HL-60/S4 treated with retinoic acid at 250 ng/mL for 4 days and 3 days (cell line): ENCODE measurements around the gene FCHO2.

Experiments used
- in situ Hi-C: fragments of 300-500 bp; cut with MboI; formaldehyde crosslinking; loops from 2 replicates; pipeline ENCODE4 v1.7.0; 2022; ENCODE audit warnings: low sequenced_read_pairs

The FCHO2 gene

DNA sequence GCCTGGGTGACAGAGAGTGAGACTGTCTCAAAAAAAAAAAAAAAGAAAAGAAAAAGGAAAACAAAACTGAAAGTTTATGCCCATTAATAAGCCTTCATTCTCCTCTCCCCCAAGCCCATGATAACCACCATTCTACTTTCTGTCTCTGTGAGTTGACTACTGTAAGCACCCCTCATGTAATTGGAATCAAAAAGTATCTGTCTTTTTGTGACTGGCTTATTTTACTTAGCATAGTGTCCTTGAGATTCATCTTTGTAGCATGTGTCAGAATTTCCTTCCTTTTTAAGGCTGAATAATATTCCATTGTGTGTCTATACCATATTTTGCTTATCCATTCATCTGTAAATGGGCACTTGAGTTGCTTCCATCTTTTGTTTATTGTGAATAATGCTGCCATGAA is 150.5 kb downstream of the FCHO2 start:
- in situ Hi-C loops: no loop called here

DNA sequence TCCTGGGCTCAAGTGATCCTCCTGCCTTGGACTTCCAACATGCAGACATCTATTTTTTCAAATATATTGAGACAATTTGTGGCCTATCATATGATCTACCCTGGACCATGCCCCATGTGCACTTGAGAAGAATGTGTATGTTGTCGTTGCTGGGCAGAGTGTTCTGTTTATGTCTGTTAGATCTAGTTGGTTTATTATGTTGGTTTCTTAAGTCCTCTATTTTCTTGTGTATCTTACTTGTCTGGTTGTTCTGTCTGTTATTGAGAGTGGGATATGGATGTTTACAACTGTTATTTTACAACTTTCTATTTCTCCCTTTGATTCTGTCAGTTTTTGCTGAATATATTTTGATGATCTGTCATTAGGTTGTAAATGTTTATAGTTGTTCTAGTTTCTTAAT is 154.3 kb downstream of the FCHO2 start:
- in situ Hi-C loops: no loop called here

DNA sequence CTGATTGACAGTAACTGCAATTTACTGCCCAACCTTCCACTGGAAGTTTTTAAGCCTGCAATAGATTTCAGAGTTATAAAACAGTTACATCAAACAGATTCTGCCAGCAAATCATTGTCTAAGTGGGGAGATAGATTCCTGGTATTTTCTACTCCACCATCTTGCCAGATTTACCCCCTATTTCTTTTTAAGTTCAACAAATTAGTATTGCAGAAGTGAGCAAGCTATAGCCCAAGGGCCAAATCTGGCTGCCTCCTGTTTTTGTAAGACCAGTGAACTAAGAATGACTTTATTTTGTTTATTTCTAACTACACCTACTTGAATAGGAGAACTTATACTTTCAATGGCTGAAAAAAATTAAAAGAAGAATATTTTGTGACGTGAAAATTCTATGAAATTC is 155.7 kb downstream of the FCHO2 start:
- in situ Hi-C loops: no loop called here

DNA sequence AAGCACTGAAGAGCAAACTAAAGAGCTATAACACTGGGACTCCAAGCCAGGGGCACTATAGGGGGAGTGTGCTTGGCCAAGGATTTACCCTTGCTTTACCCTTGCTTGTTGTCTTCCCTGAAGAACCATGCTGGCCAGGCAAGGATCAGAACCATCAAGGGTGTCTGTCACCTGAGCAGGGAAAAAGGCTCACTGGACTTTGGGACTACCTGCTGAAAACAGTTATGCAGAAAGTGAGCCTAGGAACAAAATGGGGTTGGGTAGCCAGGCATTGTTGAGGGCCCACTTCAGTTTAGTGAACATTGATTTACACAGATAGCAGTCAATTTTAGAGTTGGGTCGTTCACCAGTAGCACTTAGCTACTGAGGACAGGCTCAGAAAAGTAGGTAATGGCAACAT is 156.5 kb downstream of the FCHO2 start:
- in situ Hi-C loops: no loop called here

DNA sequence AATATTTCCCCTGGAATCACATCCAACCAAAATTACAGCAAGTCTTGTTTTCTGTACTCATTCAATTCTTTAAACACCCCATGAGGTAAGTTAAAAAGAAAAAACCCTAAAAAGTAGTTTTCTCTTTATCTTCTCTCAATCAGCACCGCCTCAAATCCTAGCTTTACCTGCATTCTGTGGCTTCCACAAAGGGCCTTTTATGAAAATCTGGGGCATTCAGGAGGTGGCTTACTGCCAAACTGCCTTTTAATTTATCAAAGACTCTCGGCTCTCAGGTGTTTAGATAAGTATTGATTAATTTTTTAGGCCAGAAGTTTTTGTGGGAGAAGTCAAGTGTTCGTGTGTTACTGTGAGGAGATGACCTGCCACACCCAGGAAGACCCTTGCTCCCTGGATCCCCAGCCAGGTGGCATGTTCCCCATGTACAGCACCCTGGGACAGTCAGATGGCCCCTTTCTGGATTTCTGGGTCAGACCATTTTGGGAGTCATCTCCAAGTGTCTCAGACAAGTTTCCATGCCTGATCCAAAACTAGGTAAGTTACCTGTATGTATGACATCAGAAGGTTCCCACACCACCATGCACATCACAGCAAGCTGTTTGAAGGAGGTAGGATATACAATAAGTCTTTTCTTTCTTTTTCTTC is 158.3 kb downstream of the FCHO2 start:
- in situ Hi-C loops: no loop called here

DNA sequence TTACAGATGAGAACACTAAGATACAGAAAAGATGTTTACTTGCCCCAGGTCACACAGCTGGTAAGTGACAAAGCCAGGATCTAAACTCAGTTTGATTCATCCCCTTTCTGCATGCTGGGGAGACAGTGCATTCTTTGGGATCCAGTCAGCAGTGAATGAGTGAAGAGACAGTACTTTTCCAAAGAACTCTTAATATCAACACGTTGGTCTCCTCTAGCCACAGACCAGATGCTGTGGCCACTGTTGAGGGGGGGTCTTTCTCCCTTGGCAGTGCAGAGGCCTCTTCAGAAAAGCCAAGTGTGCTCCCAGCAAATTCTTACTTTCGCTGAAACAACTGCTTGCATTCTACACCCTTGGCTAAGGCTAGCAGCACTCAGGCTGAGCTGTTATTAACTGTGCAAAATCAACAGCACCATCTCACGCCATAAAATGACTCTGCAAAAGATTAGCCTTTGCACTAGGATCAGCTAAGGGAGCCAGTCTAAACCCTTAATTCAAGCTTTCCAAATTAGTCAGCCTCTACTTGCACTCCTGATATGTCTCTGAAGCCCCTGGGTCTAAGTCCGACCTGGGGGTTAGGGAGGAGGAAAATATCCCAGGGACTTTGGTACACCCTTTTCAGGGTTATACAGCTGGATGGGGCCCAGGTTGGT is 159.7 kb downstream of the FCHO2 start:
- in situ Hi-C loops: no loop called here

DNA sequence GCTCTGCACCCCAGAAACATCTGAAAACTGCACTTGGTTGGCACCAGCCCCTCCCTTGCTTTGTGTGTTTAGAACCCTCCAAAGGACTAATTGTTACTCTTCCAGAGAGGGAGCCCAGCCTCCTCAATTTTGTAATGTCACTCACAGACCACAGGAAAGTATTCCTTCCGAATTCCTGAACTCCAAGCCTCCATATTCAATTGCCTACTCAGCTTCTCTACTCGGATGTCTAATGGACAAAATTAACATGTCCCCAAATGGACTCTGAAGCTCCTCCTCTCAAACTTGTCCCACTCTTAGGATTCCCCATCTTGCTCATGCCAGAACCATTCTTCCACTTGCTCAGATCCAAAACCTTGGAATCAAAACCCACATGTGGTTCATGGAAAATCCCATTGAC is 160.7 kb downstream of the FCHO2 start:
- in situ Hi-C loops: no loop called here

DNA sequence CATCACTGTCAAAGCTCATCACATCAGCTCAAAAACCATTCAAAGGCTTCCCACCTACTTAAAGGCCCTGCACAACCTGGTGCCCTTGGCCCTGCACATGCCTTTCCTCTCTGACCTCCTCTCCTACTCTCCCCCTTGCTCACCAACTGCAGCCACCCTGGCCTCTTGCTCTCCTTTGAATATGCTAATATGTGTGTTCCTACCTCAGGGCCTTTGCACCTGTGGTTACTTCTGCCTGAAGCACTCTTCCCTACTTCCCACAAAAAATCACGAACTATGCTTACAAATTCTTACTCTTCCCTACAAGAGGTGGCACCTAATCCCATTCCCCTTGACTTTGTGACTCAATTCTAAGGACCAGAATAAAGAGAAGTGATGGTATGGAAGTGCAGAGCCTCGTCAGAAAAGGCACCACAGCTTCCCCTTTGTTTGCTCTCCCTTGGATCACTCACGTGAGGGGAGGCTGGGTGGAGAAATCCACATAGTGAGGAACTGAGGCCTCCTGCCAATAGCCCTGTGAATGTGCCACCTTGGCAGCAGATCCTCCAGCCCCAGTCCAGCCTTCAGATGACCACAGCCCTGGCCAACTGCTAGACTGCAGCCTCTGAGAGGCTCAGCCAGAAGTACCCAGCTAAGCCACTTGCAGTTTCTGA is 161.4 kb downstream of the FCHO2 start:
- in situ Hi-C loops: no loop called here

DNA sequence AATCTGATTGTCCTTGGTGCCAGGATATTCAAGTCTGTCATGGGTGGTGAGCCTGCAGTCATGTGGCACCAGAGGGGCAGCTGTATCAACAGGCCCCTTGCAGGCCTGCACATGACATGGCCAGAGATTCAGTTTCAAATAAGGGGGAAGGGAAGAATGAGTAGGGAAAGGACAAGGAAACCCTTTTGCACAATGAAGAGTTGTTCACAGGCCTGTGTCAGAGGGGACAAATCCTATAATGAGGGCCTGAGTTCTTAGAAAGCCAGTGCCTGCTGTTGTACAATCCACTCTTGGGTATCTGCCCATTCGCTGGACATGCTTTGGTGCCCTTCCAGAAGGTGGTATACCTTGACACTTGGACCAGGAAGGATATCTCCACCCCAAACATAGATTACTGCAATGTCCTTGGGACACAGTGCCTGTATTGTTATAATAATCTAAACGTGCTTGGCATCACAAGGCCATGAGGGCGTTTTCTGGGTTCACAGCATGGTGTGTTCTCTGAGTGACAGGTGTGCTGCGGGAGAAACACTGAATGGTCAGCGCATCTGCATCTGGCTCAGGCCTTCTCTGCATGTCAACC is 162.6 kb downstream of the FCHO2 start:
- in situ Hi-C loops: no loop called here

DNA sequence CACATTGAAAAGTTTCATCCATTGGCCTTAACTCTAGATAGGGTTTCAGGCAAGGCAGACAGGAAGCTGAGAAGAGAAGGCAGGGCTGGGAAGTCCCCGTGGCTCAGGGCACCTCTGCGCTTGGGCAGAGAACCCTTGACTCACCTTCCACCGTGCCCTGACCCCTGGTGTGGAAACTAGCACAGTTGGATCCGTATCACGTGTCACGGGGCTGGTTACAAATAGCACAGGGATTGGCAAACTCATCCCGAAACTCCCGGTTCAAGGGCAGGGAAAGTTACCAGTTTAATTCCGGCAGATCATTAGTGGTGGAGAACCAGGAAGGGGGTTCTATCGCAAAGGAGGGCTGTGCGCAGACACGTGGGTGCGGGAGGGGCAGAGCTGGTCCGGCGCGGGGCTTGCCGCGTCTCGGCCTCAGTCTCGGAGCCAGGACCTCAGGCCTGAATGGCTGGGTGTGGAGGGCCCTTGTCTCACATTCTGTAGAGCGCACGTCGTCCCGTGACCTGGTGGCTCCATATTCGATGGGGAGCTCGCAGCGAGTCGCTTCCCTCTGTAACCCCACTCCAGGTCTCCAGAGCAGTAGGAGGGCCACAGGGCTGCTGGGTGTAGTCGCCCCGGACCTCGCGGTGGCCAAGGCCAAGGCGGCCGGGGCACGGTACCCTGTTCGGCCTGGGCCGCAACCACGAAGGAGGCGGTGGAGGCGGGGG is 163.8 kb downstream of the FCHO2 start:
- in situ Hi-C loops: no loop called here

DNA sequence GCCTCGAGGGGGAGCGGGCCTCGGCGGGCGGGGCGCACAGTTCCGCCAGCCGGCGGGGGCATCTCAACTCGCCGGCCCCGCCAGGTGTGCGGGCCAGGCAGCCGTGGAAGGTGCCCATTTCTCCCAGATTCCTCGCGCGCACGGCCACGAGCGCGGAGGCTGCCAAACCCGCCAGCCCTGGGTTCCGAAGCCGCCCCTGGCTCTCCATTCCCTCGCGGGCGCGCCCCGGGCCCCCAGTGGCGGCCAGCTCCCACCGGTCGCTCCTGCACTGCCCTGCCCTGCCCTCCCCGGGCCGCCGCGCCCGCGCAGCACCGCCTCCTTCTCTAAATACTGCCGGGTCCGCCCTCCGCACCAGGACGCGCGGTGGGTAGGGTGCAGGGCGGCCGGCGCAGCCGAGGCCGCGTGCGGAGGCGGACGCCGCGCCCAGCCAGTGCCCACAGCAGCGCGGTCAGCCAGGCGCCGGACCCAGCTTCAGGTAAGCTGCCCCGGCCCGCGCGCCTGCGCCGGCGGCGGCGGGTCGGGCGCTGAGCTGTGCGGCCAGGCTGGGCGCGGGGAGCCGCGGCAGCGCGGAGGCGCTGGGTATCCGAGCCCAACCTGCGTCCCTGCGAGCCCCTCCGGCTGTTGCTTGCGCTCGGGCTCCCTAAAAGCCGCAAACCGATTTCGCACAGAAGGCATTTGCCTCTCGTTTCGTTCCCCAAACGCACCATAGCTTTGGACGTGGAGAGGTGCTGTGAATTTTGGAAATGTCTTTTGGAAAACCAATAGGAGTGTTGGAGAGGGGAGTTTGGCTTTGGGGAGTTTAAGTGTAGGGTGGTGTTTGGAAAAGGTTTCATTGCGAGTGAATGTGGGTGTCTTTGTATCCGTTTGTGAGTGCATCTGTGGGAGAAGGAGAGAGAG is 164.6 kb downstream of the FCHO2 start, which contains the start of gene TMEM171:
Gene TMEM171, plus strand, starts transcription at position 354 of the 897 bp plus-strand sequence. CDS start 2,799 bp downstream, outside the sequence.
- in situ Hi-C loops: no loop called here

DNA sequence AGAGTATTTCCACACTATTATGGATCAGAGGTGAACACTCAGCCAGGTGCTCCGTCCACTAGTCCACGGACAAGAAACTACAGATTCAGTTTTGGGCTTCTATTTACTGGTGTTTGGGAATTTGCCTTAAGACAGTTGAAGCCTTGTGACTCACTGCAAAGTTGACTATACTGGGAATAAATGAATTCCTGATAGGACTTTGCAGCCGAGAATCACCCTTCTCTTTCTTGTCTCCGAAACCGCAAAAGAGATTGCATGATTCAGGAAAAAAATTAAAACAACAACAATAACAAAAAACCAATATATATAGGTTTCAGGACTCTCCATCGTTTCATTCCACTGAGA is 165.2 kb downstream of the FCHO2 start:
- in situ Hi-C loops: no loop called here

DNA sequence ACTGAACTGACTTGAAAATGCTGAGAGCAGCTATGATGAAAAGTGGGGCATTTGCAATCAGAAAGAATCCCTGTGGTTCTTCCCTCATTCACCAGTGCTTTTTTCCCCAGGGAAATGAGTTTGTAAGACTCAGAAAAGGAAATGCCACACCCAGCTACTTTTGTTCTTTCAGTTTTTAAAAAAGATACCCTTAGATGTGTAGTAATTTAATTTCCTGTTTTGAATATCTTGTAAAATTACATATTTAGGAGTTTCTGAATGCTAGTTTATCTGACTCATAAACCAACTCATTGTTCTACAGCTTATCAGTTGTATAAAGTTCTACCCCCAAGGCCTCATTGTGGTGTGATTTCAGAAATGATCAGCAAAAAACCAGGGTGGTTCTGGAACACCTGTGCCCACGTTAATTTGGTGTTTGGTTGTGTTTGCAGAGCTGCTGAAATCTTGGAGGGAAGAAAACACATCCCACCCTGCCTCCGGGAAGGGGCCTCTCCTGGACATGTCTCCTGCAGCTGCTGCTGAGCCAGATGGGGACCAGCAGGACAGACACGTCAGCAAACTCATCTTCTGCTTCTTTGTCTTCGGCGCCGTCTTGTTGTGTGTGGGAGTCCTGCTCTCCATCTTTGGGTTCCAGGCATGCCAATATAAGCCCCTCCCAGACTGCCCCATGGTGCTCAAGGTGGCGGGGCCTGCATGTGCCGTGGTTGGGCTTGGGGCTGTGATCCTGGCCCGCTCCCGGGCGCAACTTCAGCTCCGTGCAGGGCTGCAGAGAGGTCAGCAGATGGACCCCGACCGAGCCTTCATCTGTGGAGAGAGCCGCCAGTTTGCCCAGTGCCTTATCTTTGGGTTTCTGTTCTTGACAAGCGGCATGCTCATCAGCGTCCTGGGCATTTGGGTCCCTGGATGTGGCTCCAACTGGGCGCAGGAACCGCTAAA is 167.3 kb downstream of the FCHO2 start:
- in situ Hi-C loops: no loop called here

DNA sequence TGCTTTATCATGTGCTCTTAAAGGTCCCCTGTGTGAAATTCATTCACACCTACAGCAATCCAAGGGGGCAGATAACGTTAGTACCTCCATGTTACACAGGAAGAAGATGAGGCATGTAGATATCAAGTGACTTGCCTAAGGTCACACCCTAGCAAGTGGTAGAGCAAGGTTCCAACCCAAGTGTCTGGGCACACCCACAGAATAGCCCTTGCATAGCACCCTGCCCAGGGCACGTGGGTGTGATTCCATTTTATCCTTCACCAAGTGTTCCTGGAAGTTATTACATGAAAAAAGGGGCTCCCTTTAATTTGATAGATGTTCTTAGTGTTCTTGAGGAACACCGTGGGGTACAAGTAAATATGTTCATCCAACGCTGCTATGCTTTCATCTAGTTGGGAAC is 169.4 kb downstream of the FCHO2 start:
- in situ Hi-C loops: no loop called here

DNA sequence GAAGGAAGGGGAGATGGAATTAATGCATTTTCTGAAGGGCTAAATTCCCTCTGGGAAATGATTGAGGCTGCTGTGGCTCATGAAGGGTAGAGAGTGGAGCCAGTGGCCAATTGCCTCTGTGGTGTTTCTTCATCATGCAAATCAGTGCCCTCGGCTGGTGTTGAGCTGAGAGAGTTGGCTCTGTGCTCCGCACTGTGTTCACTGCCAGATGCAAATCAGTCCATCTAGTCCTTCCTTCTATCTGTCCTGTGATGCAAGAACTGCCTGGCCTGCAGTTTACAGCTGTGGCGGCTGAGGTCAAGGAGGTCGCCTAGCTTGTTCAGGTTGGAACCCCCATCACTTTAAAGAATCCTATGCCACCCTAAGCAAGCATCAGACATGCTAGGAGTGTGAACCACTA is 170.5 kb downstream of the FCHO2 start:
- in situ Hi-C loops: no loop called here

DNA sequence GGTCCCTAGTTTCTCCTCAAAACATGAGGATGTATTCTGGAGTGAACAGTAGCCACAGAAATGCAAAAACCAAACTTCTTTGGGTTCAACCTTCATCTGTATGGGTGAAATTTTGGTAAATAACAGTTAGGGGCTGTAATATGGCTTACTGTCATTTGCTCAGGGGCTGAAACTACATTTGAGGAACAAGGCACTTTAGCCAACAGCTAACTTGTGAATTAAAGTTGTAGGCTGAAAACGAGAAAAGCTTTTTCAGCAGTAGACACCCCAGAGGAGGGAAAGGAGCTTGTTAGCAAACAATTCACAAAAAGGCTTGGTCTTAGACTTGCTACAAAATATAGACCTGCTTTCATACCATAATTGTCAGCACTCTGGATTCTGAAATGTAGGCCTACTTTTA is 171.1 kb downstream of the FCHO2 start:
- in situ Hi-C loops: no loop called here

DNA sequence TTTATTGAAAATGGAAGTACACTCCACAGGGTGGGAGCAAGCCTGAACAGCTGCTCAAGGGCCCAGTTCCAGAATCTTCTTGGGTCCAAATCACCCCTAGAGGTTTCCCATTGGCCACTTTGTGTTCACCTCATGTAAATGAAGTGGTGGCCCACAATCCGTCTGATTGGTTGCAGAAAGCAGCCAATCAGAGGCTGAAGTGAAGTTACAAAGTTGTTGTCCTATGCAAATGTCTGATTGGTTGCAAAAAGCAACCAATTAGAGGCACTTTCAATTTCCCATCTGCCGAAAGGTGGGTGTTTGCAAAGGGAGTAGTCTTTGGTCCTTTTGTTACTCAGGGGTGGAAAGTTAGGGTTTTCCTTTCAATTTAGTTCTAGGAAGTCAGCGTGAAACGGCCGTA is 173.3 kb downstream of the FCHO2 start:
- in situ Hi-C loops: no loop called here

DNA sequence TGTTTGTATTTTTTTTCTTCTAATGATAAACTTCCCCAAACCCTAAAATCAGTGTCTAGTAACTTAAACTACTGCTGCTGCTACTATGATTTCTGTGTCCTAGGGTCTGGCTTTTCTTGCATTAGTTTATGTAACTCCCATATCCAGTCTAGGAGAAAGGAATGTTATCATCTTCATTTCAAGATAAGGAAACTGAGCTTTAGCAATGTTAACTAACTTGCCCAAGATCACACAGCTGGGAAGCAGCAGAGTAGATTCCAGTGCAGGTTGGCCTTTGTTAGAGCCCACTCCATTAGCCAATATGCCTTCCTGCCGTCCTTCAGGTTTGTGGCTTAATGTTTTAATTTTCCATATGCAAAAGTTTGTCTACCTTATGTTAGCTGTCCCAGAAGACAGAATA is 175.0 kb downstream of the FCHO2 start:
- in situ Hi-C loops: no loop called here

DNA sequence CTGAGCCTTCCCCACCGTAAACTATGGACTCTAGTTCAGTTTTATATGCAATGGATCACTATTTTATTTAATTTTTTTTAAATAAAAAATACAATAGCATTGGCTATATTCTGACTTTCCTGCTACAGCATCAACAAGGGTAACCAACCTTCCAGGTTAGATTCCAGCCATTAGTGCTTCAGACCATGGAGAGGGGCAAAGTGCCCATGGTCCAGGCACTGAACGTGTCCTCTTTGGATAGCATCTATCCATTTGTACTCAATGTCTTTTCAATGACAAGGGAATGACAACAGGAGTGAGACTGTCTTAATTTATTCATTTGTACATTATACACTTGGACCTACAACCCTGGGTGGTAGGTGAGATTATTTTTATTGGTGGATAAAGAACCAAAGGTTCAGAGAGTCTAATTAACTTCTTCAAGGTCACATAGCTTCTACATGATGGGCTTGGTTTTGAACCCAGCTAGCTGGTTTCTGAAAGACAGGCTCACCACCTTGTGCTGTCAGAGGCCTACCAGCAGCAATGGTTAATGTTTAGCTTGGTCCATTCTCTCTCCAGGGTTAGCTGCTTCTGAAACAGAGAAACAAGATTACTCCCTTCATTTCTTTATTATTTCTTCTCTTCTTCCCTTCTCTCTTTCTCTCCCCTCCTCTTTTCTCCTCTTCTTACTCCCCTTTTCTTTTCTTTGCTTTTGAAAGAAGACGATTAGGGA is 176.0 kb downstream of the FCHO2 start:
- in situ Hi-C loops: no loop called here
